Neutrophil (primary cell): ENCODE results near the gene PLAAT5.

Source experiments
- H3K27ac ChIP-seq: fragments of 200-600 bp; sonication (generic); 2 replicates; pipeline ENCODE4 v1.5.1; 2016; ENCODE audit warnings: mild to moderate bottlenecking, moderate library complexity
- H3K27me3 ChIP-seq: fragments of 200-600 bp; sonication (generic); 2 replicates; pipeline ENCODE4 v1.6.0; 2016; ENCODE audit warnings: mild to moderate bottlenecking
- H3K36me3 ChIP-seq: fragments of 200-600 bp; sonication (generic); 2 replicates; pipeline ENCODE4 v1.5.1; 2017
- H3K4me1 ChIP-seq, 2 experiments: fragments of 200-600 bp in 1 of 2; sonication (generic) in 1 of 2; 1 replicate in 1 of 2; 2 replicates in 1 of 2; pipeline versions ENCODE4 v1.5.1 to v1.6.1; 2013 to 2016; ENCODE audit warnings: low read depth in 1 of 2, low read length in 1 of 2, mild to moderate bottlenecking in 1 of 2, moderate library complexity in 1 of 2; ENCODE audit not compliant: control insufficient read depth in 1 of 2, insufficient read depth in 1 of 2
- H3K4me3 ChIP-seq, 2 experiments: fragments of 200-600 bp in 1 of 2; sonication (generic) in 1 of 2; 1 replicate in 1 of 2; 2 replicates in 1 of 2; pipeline ENCODE4 v1.5.1; 2013 to 2016; ENCODE audit warnings: low read depth in 1 of 2, low read length in 1 of 2, mild to moderate bottlenecking in 1 of 2, moderate library complexity in 1 of 2
- H3K9me3 ChIP-seq: fragments of 200-600 bp; sonication (generic); 2 replicates; pipeline ENCODE4 v1.5.1; 2016
- TF ChIP-seq, protein P1 (sequence below): fragments of 200-600 bp; sonication (generic); IDR thresholded peaks from 2 replicates; pipeline ENCODE4 v1.5.1; 2016; ENCODE audit warnings: antibody characterized with exemption

PLAAT5 gene

GRCh38 chr11:63508745-63509144, 17.8 kb upstream of the PLAAT5 start:
- H3K27me3 ChIP-seq: no peaks in the 10 kb centered on the region
- H3K4me3 ChIP-seq: peak overlapping the region in 1 of 2 experiments; percentile 18
- peaks cover 54 to 56% of the 10 kb centered on the region in 2 experiments for H3K4me1 ChIP-seq
- peaks cover 47% of the 10 kb centered on the region for H3K36me3 ChIP-seq
- H3K27ac ChIP-seq: peak overlapping the region; percentile 87
- H3K9me3 ChIP-seq: no peaks in the 10 kb centered on the region
- TF ChIP-seq, protein P1, sequence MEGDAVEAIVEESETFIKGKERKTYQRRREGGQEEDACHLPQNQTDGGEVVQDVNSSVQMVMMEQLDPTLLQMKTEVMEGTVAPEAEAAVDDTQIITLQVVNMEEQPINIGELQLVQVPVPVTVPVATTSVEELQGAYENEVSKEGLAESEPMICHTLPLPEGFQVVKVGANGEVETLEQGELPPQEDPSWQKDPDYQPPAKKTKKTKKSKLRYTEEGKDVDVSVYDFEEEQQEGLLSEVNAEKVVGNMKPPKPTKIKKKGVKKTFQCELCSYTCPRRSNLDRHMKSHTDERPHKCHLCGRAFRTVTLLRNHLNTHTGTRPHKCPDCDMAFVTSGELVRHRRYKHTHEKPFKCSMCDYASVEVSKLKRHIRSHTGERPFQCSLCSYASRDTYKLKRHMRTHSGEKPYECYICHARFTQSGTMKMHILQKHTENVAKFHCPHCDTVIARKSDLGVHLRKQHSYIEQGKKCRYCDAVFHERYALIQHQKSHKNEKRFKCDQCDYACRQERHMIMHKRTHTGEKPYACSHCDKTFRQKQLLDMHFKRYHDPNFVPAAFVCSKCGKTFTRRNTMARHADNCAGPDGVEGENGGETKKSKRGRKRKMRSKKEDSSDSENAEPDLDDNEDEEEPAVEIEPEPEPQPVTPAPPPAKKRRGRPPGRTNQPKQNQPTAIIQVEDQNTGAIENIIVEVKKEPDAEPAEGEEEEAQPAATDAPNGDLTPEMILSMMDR: no peak

- peaks cover 39% of the 10 kb centered on the region for H3K36me3 ChIP-seq
- H3K27me3 ChIP-seq: no peaks in the 10 kb centered on the region
- peak overlapping the region; percentile 55 for H3K4me3 ChIP-seq
- H3K27ac ChIP-seq: peak overlapping the region; percentile 87
- TF ChIP-seq, protein P1: no peak
- peaks cover 62 to 63% of the 10 kb centered on the region in 2 experiments for H3K4me1 ChIP-seq
- H3K9me3 ChIP-seq: no peaks in the 10 kb centered on the region
Observed at GRCh38 chr11:63508009-63508408, 17.0 kb upstream of the PLAAT5 start.

DNA sequence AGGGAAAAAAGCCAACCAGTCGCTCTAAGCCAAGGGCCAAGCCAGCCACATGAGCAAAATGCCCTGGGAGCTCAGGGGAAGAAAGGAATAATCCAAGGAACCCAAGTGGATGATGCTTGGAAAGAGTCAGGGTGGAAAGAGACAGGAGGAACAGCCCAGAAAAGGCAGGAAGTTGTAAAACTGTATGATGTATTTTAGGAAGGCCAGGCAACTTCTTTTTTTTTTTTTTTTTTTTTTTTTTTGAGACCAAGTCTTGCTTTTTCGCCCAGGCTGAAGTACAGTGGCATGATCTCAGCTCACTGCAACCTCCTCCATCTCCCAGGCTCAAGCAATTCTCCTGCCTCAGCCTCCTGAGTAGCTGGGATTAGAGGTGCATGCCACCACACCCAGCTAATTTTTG, 16.5 kb upstream of the PLAAT5 start:
- Histone ChIP-seq H3K9me3 (no peaks in the 10 kb centered on the region), H3K27me3 (no peaks in the 10 kb centered on the region), H3K4me3 (peak overlapping the region; percentile 55), H3K4me1 (peaks cover 67 to 68% of the 10 kb centered on the region in 2 experiments), H3K36me3 (peaks cover 34% of the 10 kb centered on the region), H3K27ac (peak overlapping the region; percentile 87)
- TF ChIP-seq, protein P1: no peak

GRCh38 chr11:63506876-63507275, 15.9 kb upstream of the PLAAT5 start:
- Histone ChIP-seq H3K4me1 (peaks cover 73 to 75% of the 10 kb centered on the region in 2 experiments), H3K27me3 (no peaks in the 10 kb centered on the region), H3K4me3 (peak overlapping the region; percentile 55), H3K36me3 (peaks cover 28% of the 10 kb centered on the region), H3K27ac (peak overlapping the region; percentile 87), H3K9me3 (no peaks in the 10 kb centered on the region)
- TF ChIP-seq, protein P1: no peak

GRCh38 chr11:63505857-63506528, 15.0 kb upstream of the PLAAT5 start, which contains the start of gene LGALS12:
LGALS12 (plus strand) TSS chr11:63506084; CDS start chr11:63506459, 375 bp downstream.
- H3K4me1 ChIP-seq: peaks cover 82 to 84% of the 10 kb centered on the region in 2 experiments
- no peaks in the 10 kb centered on the region for H3K9me3 ChIP-seq
- peak within 1 kb of the TSS; percentile 55 for H3K4me3 ChIP-seq
- TF ChIP-seq, protein P1: no peak
- H3K36me3 ChIP-seq: peaks cover 19% of the 10 kb centered on the region
- peak within 1 kb of the TSS; percentile 87 for H3K27ac ChIP-seq
- H3K27me3 ChIP-seq: no peaks in the 10 kb centered on the region
